Ovary (tissue), 9 donors: Measurements from ENCODE around the gene GK. TPM values are rescaled to one million over a fixed set of nuclear protein-coding genes. Genes with fewer than 3 reads are reported as not detected.

Source experiments
- DNase-seq, 5 donors: peaks; one replicate each; pipeline ENCODE4 v3.0.0-alpha.2; 2019 to 2020
- H3K27ac ChIP-seq, 2 donors: fragments of 200-600 bp; one replicate each; pipeline versions ENCODE4 v1.5.1 to v1.8.0; 2019 to 2022
- H3K27me3 ChIP-seq: fragments of 200-600 bp; one replicate; pipeline ENCODE4 v1.8.0; 2022
- H3K36me3 ChIP-seq: fragments of 200-600 bp; sonication (generic); one replicate; pipeline ENCODE4 v1.5.1; 2019
- H3K4me1 ChIP-seq: one replicate; pipeline ENCODE4 v1.8.1; 2013; ENCODE audit warnings: mild to moderate bottlenecking, moderate library complexity; ENCODE audit not compliant: insufficient read depth
- H3K4me3 ChIP-seq: fragments of 200-600 bp; sonication (generic); one replicate; pipeline ENCODE4 v1.5.1; 2017
- H3K9me3 ChIP-seq, 2 donors: fragments of 200-600 bp in 1 of 2; sonication (generic) in 1 of 2; one replicate each; pipeline versions ENCODE4 v1.5.1 to v1.8.1; 2013 to 2019; ENCODE audit warnings: mild to moderate bottlenecking in 1 of 2, moderate library complexity in 1 of 2
- CTCF ChIP-seq, 3 donors: fragments of 450-650 bp in 2 of 3; fragments of 200-600 bp in 1 of 3; IDR thresholded peaks; one replicate each; pipeline versions ENCODE4 v1.5.1 to v1.8.0; 2016 to 2022; ENCODE audit warnings: antibody characterized with exemption in 3 of 3, mild to moderate bottlenecking in 1 of 3
- EP300 ChIP-seq: sonication (generic); formaldehyde crosslinking; IDR thresholded peaks from one replicate; pipeline ENCODE4 v1.6.1; 2017; ENCODE audit warnings: antibody characterized with exemption
- POLR2A ChIP-seq: fragments of 450-650 bp; IDR thresholded peaks from one replicate; pipeline ENCODE4 v1.6.1; 2017; ENCODE audit warnings: antibody characterized with exemption, mild to moderate bottlenecking, moderate library complexity
- WGBS, 3 donors: extraction: QIAGEN DNeasy Blood & Tissue Kit in 1 of 3; methylation state at CpG; one replicate each; pipeline versions ENCODE4 v1.1.5 to v1.1.7; 2013 to 2017; 5-methylcytosine and 5-hydroxymethylcytosine counted together
- intact Hi-C, 4 donors: fragments of 100-400 bp; cut with DNase I; formaldehyde crosslinking; loops; one replicate each; pipeline versions ENCODE4 v1.11.0 to v1.15.1; 2022 to 2023
- polyA plus RNA-seq, 2 donors: library from polyadenylated mRNA; stranded (reverse); fragments of 200-250 nt in 1 of 2; fragments of 350-450 nt in 1 of 2; fragmentation: Illumina TruSeq in 1 of 2; extraction: RNeasy Lipid Tissue Mini Kit (QIAGEN cat#74804) in 1 of 2; gene quantifications; one replicate each; pipeline ENCODE4 v1.2.3, GENCODE V29; 2013 to 2014
- total RNA-seq, 7 donors: library from RNA; depleted of rRNA in 2 of 7; stranded (reverse); fragments of >200 nt in 2 of 7; fragmentation: NEBNext Ultra II Directional in 3 of 7; extraction: Animal tissue kit (Norgen Biotek cat#: 25700) in 3 of 7; gene quantifications; one replicate each; pipeline versions ENCODE4 v1.1.0 to v1.2.4, GENCODE V29; 2016 to 2023
- donor health status: DM: no; HTN: no; CAD: no; lungs with moderate emphysema.
- donor health status: DM: no; HTN: no; CAD: no.
- donor health status: Bipolar disorder and iron deficiency.
- donor health status: DM: yes; HTN: yes; CAD: no.
- donor health status: DM: no; HTN: no; CAD: no.
- donor health status: DM: yes; HTN: yes; CAD: no.

The GK gene
- total and polyA plus RNA-seq, 9 donors = 2.1 to 6.7 (median 5.3) TPM

DNA sequence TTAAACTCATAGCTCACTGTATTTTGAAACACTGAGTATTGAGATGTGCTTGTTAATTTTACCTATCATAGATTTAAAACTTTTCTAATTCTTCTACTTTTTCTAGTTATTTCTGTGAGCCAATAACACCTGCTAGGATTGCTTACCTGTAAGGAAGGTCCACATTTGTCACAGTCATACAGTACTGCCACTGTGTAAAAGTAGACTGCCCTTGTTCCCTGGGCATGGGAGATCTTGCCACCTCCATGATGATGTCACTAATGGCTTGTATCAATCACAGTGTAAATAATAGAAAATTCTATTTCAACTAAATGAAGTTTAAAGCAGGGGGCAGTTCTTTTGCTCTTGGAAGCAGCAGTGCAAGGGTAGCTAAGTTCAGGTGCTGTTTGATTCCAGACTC lies 35.9 kb downstream of the GK start:
- intact Hi-C loops = no loop called here
- H3K27ac ChIP-seq = no peak overlapping the region
- DNase-seq = no peak
- H3K36me3 ChIP-seq = no peaks in the 10 kb centered on the region
- H3K4me3 ChIP-seq = no peak overlapping the region
- no peak for TF ChIP-seq POLR2A
- H3K4me1 ChIP-seq = no peaks in the 10 kb centered on the region
- no peaks in the 10 kb centered on the region for H3K9me3 ChIP-seq
- no peaks in the 10 kb centered on the region for H3K27me3 ChIP-seq

GRCh38 chrX:30690330-30690729 lies 37.1 kb downstream of the GK start:
- Histone ChIP-seq H3K4me1 (no peaks in the 10 kb centered on the region), H3K27ac (no peak overlapping the region), H3K27me3 (no peaks in the 10 kb centered on the region), H3K36me3 (no peaks in the 10 kb centered on the region), H3K4me3 (no peak overlapping the region), H3K9me3 (no peaks in the 10 kb centered on the region)
- intact Hi-C loops = no loop called here
- 9 to 18% (median 16%) methylated on average over 3 of the region's 3 CpGs for WGBS, 3 donors
- DNase-seq = no peak
- TF ChIP-seq EP300 (no peak), POLR2A (no peak), CTCF (IDR thresholded peaks at IDR 0.05) (no peak)

GRCh38 chrX:30693999-30694650 lies 40.9 kb downstream of the GK start:
- Histone ChIP-seq H3K36me3 (no peaks in the 10 kb centered on the region), H3K4me3 (no peak overlapping the region), H3K27ac (no peak overlapping the region), H3K4me1 (no peaks in the 10 kb centered on the region), H3K9me3 (no peaks in the 10 kb centered on the region), H3K27me3 (no peaks in the 10 kb centered on the region)
- TF ChIP-seq EP300 (no peak), POLR2A (no peak)
- DNase-seq = no peak
- 58 to 60% (median 58%) methylated on average over 4 of the region's 4 CpGs for WGBS, 3 donors
- intact Hi-C loops = no loop called here

GRCh38 chrX:30702736-30703135 lies 49.5 kb downstream of the GK start:
- Histone ChIP-seq H3K9me3 (no peaks in the 10 kb centered on the region), H3K27me3 (no peaks in the 10 kb centered on the region), H3K27ac (no peak overlapping the region), H3K4me3 (no peak overlapping the region), H3K36me3 (no peaks in the 10 kb centered on the region), H3K4me1 (no peaks in the 10 kb centered on the region)
- 26 to 43% (median 36%) methylated on average over 2 of the region's 2 CpGs for WGBS, 3 donors
- no peak for DNase-seq
- intact Hi-C loops = no loop called here
- TF ChIP-seq CTCF (IDR thresholded peaks at IDR 0.05) = no peak
- TF ChIP-seq POLR2A = no peak
- no peak for TF ChIP-seq EP300

DNA sequence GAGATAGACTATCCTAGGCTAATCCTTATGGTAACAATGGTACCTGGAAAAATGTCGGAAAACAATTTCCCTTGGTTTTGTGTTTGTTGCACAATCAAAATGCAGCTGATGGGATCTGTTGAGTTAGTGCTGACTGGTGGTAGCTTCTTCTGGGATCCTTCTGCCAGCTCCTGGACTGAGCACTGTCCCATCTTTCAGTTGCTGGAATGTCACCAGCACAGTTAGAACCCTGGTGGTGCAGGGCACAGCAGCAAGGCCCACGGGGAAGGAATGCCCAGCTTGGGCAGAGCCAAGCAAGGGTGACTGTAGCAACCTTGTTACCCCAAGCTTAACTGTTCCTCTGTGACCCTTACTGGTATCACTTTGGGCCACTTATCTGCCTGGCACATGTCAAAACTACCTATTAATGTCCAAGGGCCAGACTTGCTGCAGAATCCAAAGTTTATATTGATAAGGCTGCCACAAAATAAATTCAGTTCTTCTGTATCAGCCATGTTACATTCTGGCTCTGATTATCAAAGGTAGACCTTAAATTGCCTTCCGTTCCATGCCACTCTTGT lies 53.1 kb downstream of the GK start:
- WGBS, 3 donors = 85 to 90% (median 85%) methylated on average over 3 of the region's 3 CpGs
- no peak for TF ChIP-seq EP300
- no peak for TF ChIP-seq CTCF (IDR thresholded peaks at IDR 0.05)
- TF ChIP-seq POLR2A = no peak
- Histone ChIP-seq H3K4me3 (no peak overlapping the region), H3K4me1 (no peaks in the 10 kb centered on the region), H3K27ac (no peak overlapping the region), H3K9me3 (no peaks in the 10 kb centered on the region), H3K27me3 (no peaks in the 10 kb centered on the region), H3K36me3 (no peaks in the 10 kb centered on the region)
- intact Hi-C loops = no loop called here
- no peak for DNase-seq
